ENCODE data around the gene CACNA1I. TPM values are rescaled to one million over a fixed set of nuclear protein-coding genes. Genes with fewer than 3 reads are reported as not detected.
"Not testable (repeated sequence)": the region's sequence is repeated elsewhere in the genome, so short reads cannot be mapped to it uniquely, and the experiment has no call there.

The CACNA1I gene
- 0.02 to 0.08 TPM (median 0.05 TPM) in 3 replicates for total RNA-seq
- long read RNA-seq: 0 reads

DNA sequence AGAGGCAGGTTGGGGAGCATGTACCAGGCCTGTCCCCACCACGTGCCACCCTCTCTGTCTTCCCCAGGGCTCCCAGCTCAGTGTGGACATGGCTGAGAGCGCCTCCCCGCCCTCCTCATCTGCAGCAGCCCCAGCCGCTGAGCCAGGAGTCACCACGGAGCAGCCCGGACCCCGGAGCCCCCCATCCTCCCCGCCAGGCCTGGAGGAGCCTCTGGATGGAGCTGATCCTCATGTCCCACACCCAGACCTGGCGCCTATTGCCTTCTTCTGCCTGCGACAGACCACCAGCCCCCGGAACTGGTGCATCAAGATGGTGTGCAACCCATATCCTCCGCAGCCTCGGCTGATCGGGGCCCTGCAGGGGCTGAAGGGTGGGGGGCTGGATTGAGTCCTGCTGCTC is at the start of gene CACNA1I:
CACNA1I (plus strand) TSS at position 89 of the 400 bp plus-strand sequence; CDS start at position 89, 0 bp downstream.
- H3K9me3 Mint-ChIP-seq (ENCODE audit: low read depth): peaks cover 2% of the 10 kb centered on the region
- no peak within 1 kb of the TSS for H3K4me3 Mint-ChIP-seq (ENCODE audit: unreplicated experiment)
- TF ChIP-seq, protein P1, sequence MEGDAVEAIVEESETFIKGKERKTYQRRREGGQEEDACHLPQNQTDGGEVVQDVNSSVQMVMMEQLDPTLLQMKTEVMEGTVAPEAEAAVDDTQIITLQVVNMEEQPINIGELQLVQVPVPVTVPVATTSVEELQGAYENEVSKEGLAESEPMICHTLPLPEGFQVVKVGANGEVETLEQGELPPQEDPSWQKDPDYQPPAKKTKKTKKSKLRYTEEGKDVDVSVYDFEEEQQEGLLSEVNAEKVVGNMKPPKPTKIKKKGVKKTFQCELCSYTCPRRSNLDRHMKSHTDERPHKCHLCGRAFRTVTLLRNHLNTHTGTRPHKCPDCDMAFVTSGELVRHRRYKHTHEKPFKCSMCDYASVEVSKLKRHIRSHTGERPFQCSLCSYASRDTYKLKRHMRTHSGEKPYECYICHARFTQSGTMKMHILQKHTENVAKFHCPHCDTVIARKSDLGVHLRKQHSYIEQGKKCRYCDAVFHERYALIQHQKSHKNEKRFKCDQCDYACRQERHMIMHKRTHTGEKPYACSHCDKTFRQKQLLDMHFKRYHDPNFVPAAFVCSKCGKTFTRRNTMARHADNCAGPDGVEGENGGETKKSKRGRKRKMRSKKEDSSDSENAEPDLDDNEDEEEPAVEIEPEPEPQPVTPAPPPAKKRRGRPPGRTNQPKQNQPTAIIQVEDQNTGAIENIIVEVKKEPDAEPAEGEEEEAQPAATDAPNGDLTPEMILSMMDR (IDR thresholded peaks at IDR 0.05): no peak
- DNase-seq (ENCODE audit: low spot score): no peak
- H3K36me3 Mint-ChIP-seq (ENCODE audit: low read depth): no peaks in the 10 kb centered on the region
- no peaks in the 10 kb centered on the region for H3K27me3 Mint-ChIP-seq (ENCODE audit: low read depth)
- H3K27ac Mint-ChIP-seq (ENCODE audit: unreplicated experiment): no peak within 1 kb of the TSS
- H3K4me1 Mint-ChIP-seq (ENCODE audit: low read depth): peaks cover 16% of the 10 kb centered on the region

DNA sequence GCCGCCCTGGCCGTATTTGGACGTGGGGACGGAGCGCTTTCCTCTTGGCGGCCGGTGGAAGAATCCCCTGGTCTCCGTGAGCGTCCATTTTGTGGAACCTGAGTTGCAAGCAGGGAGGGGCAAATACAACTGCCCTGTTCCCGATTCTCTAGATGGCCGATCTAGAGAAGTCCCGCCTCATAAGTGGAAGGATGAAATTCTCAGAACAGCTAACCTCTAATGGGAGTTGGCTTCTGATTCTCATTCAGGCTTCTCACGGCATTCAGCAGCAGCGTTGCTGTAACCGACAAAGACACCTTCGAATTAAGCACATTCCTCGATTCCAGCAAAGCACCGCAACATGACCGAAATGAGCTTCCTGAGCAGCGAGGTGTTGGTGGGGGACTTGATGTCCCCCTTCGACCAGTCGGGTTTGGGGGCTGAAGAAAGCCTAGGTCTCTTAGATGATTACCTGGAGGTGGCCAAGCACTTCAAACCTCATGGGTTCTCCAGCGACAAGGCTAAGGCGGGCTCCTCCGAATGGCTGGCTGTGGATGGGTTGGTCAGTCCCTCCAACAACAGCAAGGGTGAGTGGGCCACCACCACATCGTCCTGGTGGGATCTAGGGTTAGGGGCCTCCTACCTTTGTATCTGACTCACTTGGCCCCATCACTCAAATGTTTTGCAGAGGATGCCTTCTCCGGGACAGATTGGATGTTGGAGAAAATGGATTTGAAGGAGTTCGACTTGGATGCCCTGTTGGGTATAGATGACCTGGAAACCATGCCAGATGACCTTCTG is 49.3 kb upstream of the CACNA1I start:
- not testable (repeated sequence) for DNase-seq (ENCODE audit: low spot score); H3K27me3 Mint-ChIP-seq (ENCODE audit: low read depth); H3K9me3 Mint-ChIP-seq (ENCODE audit: low read depth)
- Mint-ChIP-seq H3K36me3 (ENCODE audit: low read depth) (peaks cover 33% of the 10 kb centered on the region), H3K4me1 (ENCODE audit: low read depth) (peaks cover 52% of the 10 kb centered on the region), H3K27ac (ENCODE audit: unreplicated experiment) (peak overlapping the region; percentile 99), H3K4me3 (ENCODE audit: unreplicated experiment) (peak overlapping the region; percentile 90)

DNA sequence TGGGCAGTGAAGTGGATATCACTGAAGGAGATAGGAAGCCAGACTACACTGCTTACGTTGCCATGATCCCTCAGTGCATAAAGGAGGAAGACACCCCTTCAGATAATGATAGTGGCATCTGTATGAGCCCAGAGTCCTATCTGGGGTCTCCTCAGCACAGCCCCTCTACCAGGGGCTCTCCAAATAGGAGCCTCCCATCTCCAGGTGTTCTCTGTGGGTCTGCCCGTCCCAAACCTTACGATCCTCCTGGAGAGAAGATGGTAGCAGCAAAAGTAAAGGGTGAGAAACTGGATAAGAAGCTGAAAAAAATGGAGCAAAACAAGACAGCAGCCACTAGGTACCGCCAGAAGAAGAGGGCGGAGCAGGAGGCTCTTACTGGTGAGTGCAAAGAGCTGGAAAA is 48.5 kb upstream of the CACNA1I start:
- Mint-ChIP-seq H3K4me3 (ENCODE audit: unreplicated experiment) (peak overlapping the region; percentile 90), H3K4me1 (ENCODE audit: low read depth) (peaks cover 55% of the 10 kb centered on the region), H3K36me3 (ENCODE audit: low read depth) (peaks cover 32% of the 10 kb centered on the region), H3K27ac (ENCODE audit: unreplicated experiment) (peak overlapping the region; percentile 99)
- H3K27me3 Mint-ChIP-seq (ENCODE audit: low read depth); DNase-seq (ENCODE audit: low spot score); H3K9me3 Mint-ChIP-seq (ENCODE audit: low read depth): not testable (repeated sequence)

GRCh38 chr22:39522567-39523300 is 47.8 kb upstream of the CACNA1I start:
- Mint-ChIP-seq H3K4me1 (ENCODE audit: low read depth) (peaks cover 54% of the 10 kb centered on the region), H3K27ac (ENCODE audit: unreplicated experiment) (peak overlapping the region; percentile 99), H3K9me3 (ENCODE audit: low read depth) (no peaks in the 10 kb centered on the region), H3K27me3 (ENCODE audit: low read depth) (no peaks in the 10 kb centered on the region), H3K36me3 (ENCODE audit: low read depth) (peaks cover 32% of the 10 kb centered on the region), H3K4me3 (ENCODE audit: unreplicated experiment) (peak overlapping the region; percentile 90)
- TF ChIP-seq, protein P1 (IDR thresholded peaks at IDR 0.05): no peak
- DNase-seq (ENCODE audit: low spot score): no peak

DNA sequence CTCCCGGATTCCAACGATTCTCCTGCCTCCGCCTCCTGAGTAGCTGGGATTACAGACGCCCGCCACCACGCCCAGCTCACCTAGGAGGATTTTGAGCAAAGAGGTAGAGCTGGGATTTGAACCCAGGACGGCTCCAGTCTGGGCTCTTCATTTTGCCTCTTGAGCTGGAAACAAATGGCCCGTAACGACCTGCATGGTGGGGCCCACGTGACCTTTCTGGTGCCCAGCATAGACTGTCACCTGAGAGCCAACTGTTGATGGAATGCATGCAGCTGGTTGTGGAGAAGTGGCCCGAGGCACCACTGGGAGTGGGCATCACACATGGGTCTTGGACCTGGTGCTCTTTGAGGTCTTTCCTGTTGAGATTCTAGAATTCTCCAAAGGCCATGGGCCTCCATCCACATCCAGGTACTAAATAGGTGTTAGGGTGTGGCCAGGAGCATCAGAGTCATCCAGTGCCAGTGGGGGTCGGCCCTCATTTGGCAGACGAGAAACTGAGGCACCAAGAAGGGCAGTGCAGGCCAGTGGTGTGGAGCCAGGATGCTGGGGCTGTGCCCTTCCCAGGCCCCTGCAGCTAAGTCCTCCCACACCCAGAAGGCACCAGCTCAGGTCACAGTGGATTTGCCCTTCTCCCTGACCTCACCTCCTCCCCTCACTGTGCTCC is 46.3 kb upstream of the CACNA1I start:
- no peak for DNase-seq (ENCODE audit: low spot score)
- peaks cover 32% of the 10 kb centered on the region for H3K36me3 Mint-ChIP-seq (ENCODE audit: low read depth)
- peak overlapping the region; percentile 18 for H3K4me3 Mint-ChIP-seq (ENCODE audit: unreplicated experiment)
- H3K27me3 Mint-ChIP-seq (ENCODE audit: low read depth): no peaks in the 10 kb centered on the region
- peaks cover 49% of the 10 kb centered on the region for H3K4me1 Mint-ChIP-seq (ENCODE audit: low read depth)
- H3K9me3 Mint-ChIP-seq (ENCODE audit: low read depth): no peaks in the 10 kb centered on the region
- H3K27ac Mint-ChIP-seq (ENCODE audit: unreplicated experiment): peak overlapping the region; percentile 32
- TF ChIP-seq, protein P1 (IDR thresholded peaks at IDR 0.05): no peak
